Activated naive CD4-positive, alpha-beta T cell treated with anti-CD3 and anti-CD28 coated beads for 36 hours (primary cell): Measurements from ENCODE around the gene KDM4F. TPM values are rescaled to one million over a fixed set of nuclear protein-coding genes. Genes with fewer than 3 reads are reported as not detected.
"Not testable (repeated sequence)": the region's sequence is repeated elsewhere in the genome, so short reads cannot be mapped to it uniquely, and the experiment has no call there.

ENCODE experiments used
- CTCF ChIA-PET: fragments of 350-600 bp; sonication (Branson Sonifier 250); formaldehyde crosslinking; loops from one replicate; lab custom pipeline; 2021; ENCODE audit warnings: antibody characterized with exemption; lab: Charles Lee
- DNase-seq: peaks from one replicate; pipeline ENCODE4 v3.0.0-alpha.2; 2020
- H3K27ac Mint-ChIP-seq: one replicate; pipeline ENCODE4 v1.8.0; 2021; ENCODE audit warnings: mild to moderate bottlenecking, mixed read lengths
- H3K27me3 Mint-ChIP-seq: one replicate; pipeline ENCODE4 v1.8.0; 2021; ENCODE audit warnings: low read depth, mixed read lengths
- H3K36me3 Mint-ChIP-seq: one replicate; pipeline ENCODE4 v1.8.0; 2021; ENCODE audit warnings: low read depth, mixed read lengths
- H3K4me1 Mint-ChIP-seq: one replicate; pipeline ENCODE4 v1.8.0; 2021; ENCODE audit warnings: low read depth, mixed read lengths
- H3K4me3 Mint-ChIP-seq: one replicate; pipeline ENCODE4 v1.8.0; 2021; ENCODE audit warnings: mild to moderate bottlenecking, moderate library complexity, mixed read lengths
- H3K9me3 Mint-ChIP-seq: one replicate; pipeline ENCODE4 v1.8.0; 2021; ENCODE audit warnings: mixed read lengths
- intact Hi-C: fragments of 100-400 bp; cut with micrococcal nuclease; formaldehyde crosslinking; loops from one replicate; pipeline ENCODE4 v1.15.1; 2023
- total RNA-seq, 2 experiments: library from RNA; stranded (reverse); gene quantifications; one replicate each; pipeline ENCODE4 v1.2.3, GENCODE V29; 2021

KDM4F gene
- total RNA-seq: not detected

DNA sequence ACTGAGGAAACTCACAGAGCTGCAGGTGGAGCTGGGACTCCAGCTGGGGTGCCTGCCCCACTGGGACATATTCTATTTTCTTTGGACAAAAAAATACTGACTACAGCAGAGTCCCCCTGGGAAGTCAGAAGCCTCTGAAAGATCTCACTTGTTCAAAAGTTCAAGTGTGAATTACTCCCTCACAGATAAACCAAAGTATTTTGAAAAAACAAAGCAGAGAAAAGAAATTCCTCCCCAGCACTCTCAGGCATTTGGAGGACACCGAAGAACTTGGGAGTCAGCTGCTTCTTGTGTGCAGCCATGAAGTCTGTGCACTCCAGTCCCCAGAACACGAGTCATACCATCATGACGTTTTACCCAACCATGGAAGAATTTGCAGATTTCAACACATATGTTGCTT, at the start of gene KDM4F:
Gene KDM4F, plus strand, starts transcription at position 301 of the 400 bp plus-strand sequence.
- DNase-seq, H3K4me1 Mint-ChIP-seq, intact Hi-C loops, H3K4me3 Mint-ChIP-seq, H3K27ac Mint-ChIP-seq, H3K36me3 Mint-ChIP-seq, H3K9me3 Mint-ChIP-seq: not testable (repeated sequence)
- CTCF ChIA-PET: interaction anchor here (0.5 kb wide), 1 partner anchor 426 kb away, joined by 3 read pairs; no protein-coding TSS in a partner anchor
- H3K27me3 Mint-ChIP-seq: peaks cover 21% of the 10 kb centered on the region

DNA sequence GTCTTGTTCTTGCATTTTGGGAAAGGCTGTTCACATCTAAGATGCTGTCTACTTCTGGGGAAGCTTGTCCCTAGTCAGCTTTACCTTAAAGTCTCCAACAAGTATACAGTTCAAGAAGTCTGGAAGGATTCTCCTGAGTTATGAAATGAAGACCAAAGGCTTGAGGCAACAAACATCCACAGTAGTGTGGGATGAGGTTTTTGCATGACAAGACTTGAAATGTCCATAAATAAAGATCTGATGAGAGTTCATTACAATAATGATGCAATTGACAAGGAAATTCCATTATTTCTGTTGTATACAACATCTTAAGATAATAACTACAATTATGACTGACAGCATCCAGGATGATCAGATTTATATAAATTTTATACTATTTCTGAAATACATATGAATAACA, 45.5 kb upstream of the KDM4F start:
- Mint-ChIP-seq H3K4me3 (no peak overlapping the region), H3K27me3 (no peaks in the 10 kb centered on the region), H3K4me1 (no peaks in the 10 kb centered on the region), H3K27ac (no peak overlapping the region), H3K36me3 (peaks cover 1% of the 10 kb centered on the region), H3K9me3 (no peaks in the 10 kb centered on the region)
- CTCF ChIA-PET: no interaction called here
- intact Hi-C loops: no loop called here
- DNase-seq: no peak

DNA sequence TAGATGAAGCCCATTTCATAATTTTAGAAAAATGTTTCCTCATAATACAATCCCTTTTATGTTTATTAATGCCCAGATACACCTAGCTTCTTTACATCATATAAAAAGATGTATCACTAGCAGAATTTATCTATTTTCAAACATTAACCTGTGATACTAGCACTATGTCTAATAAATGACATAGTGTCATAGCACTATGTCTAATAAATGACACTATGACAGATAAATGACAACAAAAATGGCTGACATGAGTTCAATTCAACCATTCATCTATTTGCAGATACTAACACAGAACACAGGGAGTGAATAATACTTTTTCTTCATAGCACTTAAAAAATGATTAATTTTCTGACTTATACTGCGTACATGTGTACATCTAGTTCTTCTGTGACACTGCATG, 43.6 kb upstream of the KDM4F start:
- Mint-ChIP-seq H3K27ac (no peak overlapping the region), H3K9me3 (no peaks in the 10 kb centered on the region), H3K27me3 (peaks cover 4% of the 10 kb centered on the region), H3K4me1 (no peaks in the 10 kb centered on the region), H3K36me3 (no peaks in the 10 kb centered on the region), H3K4me3 (no peak overlapping the region)
- DNase-seq: no peak
- CTCF ChIA-PET: interaction anchor here (0.6 kb wide), 1 partner anchor 10 kb away, joined by 3 read pairs; no protein-coding TSS in a partner anchor
- intact Hi-C loops: no loop called here

DNA sequence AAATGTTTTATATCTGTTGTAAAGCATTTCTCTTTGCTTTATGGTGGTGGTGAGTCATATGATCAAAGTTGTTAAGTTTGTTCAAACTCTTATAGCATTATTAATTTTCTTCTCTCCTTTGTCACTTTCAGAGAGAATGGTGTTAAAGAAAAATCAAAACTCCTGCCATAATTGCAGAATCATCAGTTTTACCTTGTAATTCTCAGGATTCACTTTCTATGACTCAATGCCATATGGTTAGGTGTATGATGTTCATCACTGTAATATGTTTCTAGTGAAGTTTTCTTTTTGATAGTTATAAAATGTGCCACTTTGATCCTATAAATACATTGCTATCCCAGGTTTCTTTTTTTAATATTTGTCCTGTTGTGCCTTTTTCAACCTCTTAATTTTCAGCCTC, 37.8 kb upstream of the KDM4F start:
- no peak for DNase-seq
- Mint-ChIP-seq H3K9me3 (no peaks in the 10 kb centered on the region), H3K27me3 (peaks cover 7% of the 10 kb centered on the region), H3K4me3 (no peak overlapping the region), H3K4me1 (no peaks in the 10 kb centered on the region), H3K27ac (no peak overlapping the region), H3K36me3 (no peaks in the 10 kb centered on the region)
- CTCF ChIA-PET: no interaction called here
- intact Hi-C loops: no loop called here

DNA sequence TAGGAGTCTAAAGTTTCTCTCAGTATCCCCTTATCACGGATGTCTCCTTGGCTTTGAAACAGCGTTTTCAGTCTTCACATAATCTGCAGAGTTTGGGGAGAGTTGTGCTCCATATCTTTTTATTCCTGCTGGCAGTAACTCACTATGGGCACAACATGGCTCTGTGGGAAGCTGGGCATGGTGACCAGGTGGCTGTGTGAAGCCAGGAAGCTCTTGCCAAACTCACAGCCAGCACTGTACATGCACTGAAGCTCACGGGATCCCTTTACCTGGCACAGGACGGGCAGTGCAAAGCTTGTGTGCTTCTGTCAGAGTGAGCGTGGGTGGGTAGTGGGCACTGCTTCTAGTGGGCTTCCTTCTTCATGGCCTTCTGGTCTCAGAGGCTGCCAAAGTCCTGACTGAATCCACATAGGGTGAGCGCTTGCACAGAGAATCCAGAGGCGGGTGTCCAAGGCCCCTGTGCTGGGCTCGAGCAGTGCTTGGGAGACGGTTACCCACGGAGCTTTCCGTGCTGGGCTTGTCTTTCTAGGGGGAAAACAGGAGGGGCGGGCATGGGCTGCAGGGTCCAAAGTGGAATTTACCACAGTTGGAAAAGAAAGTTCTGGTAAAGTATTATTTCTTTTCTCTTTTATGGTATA, 34.9 kb upstream of the KDM4F start:
- DNase-seq: no peak
- Mint-ChIP-seq H3K36me3 (no peaks in the 10 kb centered on the region), H3K4me3 (no peak overlapping the region), H3K27ac (no peak overlapping the region), H3K4me1 (no peaks in the 10 kb centered on the region), H3K27me3 (peaks cover 4% of the 10 kb centered on the region), H3K9me3 (no peaks in the 10 kb centered on the region)
- intact Hi-C loops: no loop called here
- CTCF ChIA-PET: no interaction called here

DNA sequence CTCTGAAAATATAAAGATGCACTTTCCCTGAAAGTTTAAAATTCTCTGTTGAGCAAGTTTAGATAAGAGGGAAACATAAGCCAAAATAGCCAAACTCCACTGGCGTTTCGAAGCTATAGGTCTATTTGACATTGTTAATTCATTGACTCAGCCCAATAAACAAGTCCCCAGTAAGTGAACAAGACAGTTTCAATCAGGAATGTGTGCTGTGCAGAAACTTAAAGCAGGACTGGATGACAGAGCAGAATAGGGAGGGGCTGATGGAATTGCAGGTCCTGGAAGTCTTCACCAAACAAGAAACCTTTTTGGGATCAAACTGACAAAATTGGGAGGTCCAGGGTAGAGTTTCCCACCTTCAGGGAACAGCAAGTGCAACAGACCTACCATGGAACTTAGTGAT, 33.1 kb upstream of the KDM4F start:
- DNase-seq: no peak
- intact Hi-C loops: no loop called here
- no peaks in the 10 kb centered on the region for H3K9me3 Mint-ChIP-seq
- no peak overlapping the region for H3K4me3 Mint-ChIP-seq
- H3K4me1 Mint-ChIP-seq: no peaks in the 10 kb centered on the region
- H3K27ac Mint-ChIP-seq: no peak overlapping the region
- CTCF ChIA-PET: interaction anchor here (0.7 kb wide), 2 partner anchors 11 to 355 kb away, joined by 3 read pairs; no protein-coding TSS in a partner anchor
- H3K36me3 Mint-ChIP-seq: no peaks in the 10 kb centered on the region
- no peaks in the 10 kb centered on the region for H3K27me3 Mint-ChIP-seq

DNA sequence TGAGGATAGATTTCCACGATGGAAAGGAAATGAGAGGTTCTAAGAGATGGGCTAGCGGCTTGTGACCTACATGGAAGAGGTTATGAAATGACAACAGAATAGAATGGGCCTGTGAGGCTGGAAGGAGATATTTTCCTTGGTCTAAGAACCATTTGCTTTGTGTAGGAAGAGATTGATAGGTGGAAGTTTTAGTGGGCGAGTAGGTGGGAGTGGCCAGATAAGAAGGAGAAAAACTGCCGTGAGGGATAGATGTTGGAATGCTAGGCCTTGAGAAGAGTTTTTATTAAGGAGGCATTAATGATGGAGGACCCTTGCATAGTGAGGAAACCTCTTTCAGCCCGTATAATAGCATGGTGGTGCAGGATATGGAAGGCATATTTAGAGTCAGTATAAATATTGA, 27.8 kb upstream of the KDM4F start:
- H3K4me1 Mint-ChIP-seq, H3K27ac Mint-ChIP-seq, CTCF ChIA-PET, H3K4me3 Mint-ChIP-seq, H3K27me3 Mint-ChIP-seq, H3K36me3 Mint-ChIP-seq, DNase-seq, H3K9me3 Mint-ChIP-seq, intact Hi-C loops: not testable (repeated sequence)

DNA sequence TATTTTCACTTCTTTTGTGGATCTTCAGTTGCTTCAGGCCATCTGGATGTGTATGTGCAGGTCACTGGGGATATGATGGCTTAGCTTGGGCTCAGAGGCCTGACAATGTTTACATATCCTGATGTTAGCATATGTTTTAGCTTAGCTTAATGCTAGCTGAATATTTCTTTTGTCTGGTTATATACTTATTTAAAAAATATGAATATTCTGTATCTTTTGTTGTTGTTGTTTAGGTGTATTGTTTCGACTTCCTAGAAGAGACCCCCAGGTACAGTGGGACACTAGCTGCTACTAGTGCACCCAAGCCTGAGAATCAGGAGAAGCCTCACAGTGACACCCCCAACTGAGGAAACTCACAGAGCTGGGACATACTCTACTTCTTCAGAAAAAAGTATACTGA, 24.3 kb upstream of the KDM4F start, which contains the start of gene KDM4E:
Gene KDM4E, plus strand, starts transcription at position 301 of the 400 bp plus-strand sequence. CDS start 300 bp downstream, outside the sequence.
- no peaks in the 10 kb centered on the region for H3K36me3 Mint-ChIP-seq
- H3K27ac Mint-ChIP-seq: no peak within 1 kb of the TSS
- no peak within 1 kb of the TSS for H3K4me3 Mint-ChIP-seq
- no peaks in the 10 kb centered on the region for H3K9me3 Mint-ChIP-seq
- H3K27me3 Mint-ChIP-seq: no peaks in the 10 kb centered on the region
- no peaks in the 10 kb centered on the region for H3K4me1 Mint-ChIP-seq
- intact Hi-C loops: no loop called here
- DNase-seq: no peak
- CTCF ChIA-PET: no interaction called here

DNA sequence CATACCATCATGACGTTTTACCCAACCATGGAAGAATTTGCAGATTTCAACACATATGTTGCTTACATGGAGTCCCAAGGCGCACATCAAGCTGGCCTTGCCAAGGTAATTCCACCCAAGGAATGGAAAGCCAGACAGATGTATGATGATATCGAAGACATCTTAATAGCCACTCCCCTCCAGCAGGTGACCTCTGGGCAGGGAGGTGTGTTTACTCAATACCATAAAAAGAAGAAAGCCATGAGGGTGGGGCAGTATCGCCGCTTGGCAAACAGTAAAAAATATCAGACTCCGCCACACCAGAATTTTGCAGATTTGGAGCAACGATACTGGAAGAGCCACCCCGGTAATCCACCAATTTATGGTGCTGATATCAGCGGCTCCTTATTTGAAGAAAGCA, 23.6 kb upstream of the KDM4F start:
- CTCF ChIA-PET, H3K27me3 Mint-ChIP-seq, H3K36me3 Mint-ChIP-seq, intact Hi-C loops, H3K27ac Mint-ChIP-seq, DNase-seq, H3K9me3 Mint-ChIP-seq, H3K4me3 Mint-ChIP-seq, H3K4me1 Mint-ChIP-seq: not testable (repeated sequence)

DNA sequence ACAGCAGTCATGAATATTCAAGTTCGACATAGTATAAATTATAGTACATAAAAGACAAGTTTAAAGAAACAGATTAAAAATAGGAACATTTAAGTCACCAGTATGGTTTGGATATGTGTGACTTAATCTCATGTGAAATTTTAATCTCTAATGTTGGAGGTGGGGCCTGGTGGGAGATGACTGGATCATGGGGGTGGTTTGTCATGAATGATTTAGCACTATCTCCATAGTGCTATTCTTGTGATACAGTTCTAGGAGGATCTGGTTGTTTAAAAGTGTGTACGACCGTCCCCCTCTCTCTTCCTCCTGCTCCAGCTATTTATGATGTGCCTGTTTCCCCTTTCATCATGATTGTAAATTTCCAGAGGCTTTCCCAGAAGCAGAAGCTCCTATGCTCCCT, 20.9 kb upstream of the KDM4F start:
- H3K9me3 Mint-ChIP-seq: no peaks in the 10 kb centered on the region
- no peak for DNase-seq
- intact Hi-C loops: no loop called here

DNA sequence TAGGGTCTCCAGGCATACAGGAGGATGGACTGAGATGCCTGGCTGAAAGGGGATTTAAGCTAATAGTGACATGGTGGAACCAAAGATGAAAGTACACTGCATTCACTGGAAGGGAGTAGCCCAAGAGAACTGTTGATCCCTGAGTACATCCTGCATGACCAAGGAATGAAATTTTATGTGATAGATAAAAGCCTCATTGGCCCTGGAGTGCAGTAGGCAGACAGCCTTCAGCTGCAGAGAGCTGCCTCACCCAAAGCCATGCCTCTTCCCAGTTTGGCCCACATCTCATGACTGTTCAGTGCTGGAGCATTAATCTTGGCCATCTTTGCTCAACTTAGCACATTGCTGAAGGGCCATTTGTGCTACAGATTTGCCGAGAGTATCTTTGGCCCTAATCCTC, 16.2 kb upstream of the KDM4F start:
- no peaks in the 10 kb centered on the region for H3K9me3 Mint-ChIP-seq
- DNase-seq: no peak
- H3K27ac Mint-ChIP-seq: no peak overlapping the region
- H3K27me3 Mint-ChIP-seq: peaks cover 3% of the 10 kb centered on the region
- intact Hi-C loops: no loop called here
- H3K4me3 Mint-ChIP-seq: no peak overlapping the region
- H3K4me1 Mint-ChIP-seq: no peaks in the 10 kb centered on the region
- CTCF ChIA-PET: interaction anchor here (1.2 kb wide), 1 partner anchor 12 kb away, joined by 3 read pairs; no protein-coding TSS in a partner anchor
- H3K36me3 Mint-ChIP-seq: no peaks in the 10 kb centered on the region

More for the DNA sequence above, 20.9 kb upstream of the KDM4F start:
- Mint-ChIP-seq H3K4me1 (no peaks in the 10 kb centered on the region), H3K4me3 (no peak overlapping the region), H3K27me3 (no peaks in the 10 kb centered on the region), H3K36me3 (no peaks in the 10 kb centered on the region), H3K27ac (no peak overlapping the region)
- CTCF ChIA-PET: no interaction called here

DNA sequence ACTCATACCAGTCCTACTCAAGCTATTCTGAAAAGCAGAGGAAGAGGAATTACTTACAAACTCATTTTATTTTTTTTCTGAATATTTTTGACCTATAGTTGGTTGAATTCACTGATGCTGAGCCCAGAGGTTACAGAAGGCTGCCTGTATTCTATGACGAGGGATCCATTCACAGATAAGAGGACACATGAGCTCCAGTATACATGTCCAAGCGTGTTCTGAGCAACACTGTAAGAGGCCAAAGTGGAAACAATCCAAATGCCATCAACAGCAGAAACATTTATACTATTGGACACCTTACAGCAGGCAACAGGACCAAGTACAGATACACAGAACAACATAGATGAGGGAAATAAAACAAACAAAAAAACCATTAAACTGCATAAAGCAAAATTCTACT, 13.9 kb upstream of the KDM4F start:
- Mint-ChIP-seq H3K4me3 (no peak overlapping the region), H3K27ac (no peak overlapping the region), H3K27me3 (peaks cover 10% of the 10 kb centered on the region), H3K36me3 (no peaks in the 10 kb centered on the region), H3K4me1 (no peaks in the 10 kb centered on the region), H3K9me3 (no peaks in the 10 kb centered on the region)
- DNase-seq: no peak
- intact Hi-C loops: no loop called here
- CTCF ChIA-PET: no interaction called here

DNA sequence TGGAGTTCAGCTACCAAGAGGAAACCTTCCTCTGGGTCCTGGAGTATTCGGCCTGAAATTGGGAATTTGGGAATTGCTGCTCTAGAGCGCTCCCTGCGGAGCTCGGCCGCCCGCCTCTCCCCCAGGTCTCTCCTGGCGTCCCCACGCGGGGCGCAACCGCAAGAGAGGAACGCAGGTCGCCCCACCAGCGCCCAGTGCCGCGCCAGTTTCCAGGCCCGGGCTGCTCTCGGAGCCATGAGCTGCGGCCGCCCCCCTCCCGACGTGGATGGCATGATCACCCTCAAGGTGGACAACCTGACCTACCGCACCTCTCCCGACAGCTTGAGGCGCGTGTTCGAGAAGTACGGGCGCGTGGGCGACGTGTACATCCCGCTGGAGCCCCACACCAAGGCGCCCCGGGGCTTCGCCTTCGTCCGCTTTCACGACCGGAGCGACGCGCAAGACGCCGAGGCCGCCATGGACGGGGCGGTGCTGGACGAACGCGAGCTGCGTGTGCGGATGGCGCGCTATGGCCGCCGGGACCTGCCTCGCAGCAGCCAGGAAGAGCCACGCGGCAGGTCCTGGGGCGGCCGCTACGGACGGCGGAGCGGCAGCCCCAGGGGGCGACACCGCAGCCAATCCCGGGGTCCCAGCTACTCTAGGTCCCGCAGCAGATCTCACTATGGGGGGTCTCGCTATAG, 11.7 kb upstream of the KDM4F start:
- DNase-seq: peak; percentile 23
- H3K4me1 Mint-ChIP-seq, H3K9me3 Mint-ChIP-seq, H3K36me3 Mint-ChIP-seq, CTCF ChIA-PET, H3K27ac Mint-ChIP-seq, intact Hi-C loops: not testable (repeated sequence)
- peaks cover 15% of the 10 kb centered on the region for H3K27me3 Mint-ChIP-seq
- H3K4me3 Mint-ChIP-seq: peak overlapping the region; percentile 48
